HCT116 (cell line): Measurements from ENCODE around the gene RASA2. TPM values are rescaled to one million over a fixed set of nuclear protein-coding genes. Genes with fewer than 3 reads are reported as not detected.

Source experiments
- ATAC-seq: fragments of 200-7000 bp; cut with Tn5 transposase; 2 replicates; pipeline ENCODE4 v1.9.1; 2020; ENCODE audit warnings: mild to moderate bottlenecking, moderate library complexity
- BruUV-seq: library from RNA; stranded (reverse); fragments of 400-500 nt; replicated peaks from 2 replicates; lab custom pipeline; 2021; lab: Mats Ljungman, UMichigan
- CTCF ChIA-PET: fragments of 300-600 bp; sonication (Branson Sonifier 250); formaldehyde crosslinking; loops from one replicate; lab custom pipeline; 2021; ENCODE audit warnings: antibody characterized with exemption; lab: Charles Lee
- POLR2A ChIA-PET: fragments of 300-600, 350-600 bp; sonication (Branson Sonifier 250); formaldehyde crosslinking; loops from one replicate; lab custom pipeline; 2021; ENCODE audit warnings: antibody characterized with exemption; lab: Charles Lee
- RAD21 ChIA-PET, 2 experiments: fragments of 300-600 bp; sonication (Branson Sonifier 250); formaldehyde crosslinking; loops; one replicate each; lab custom pipeline; 2023; ENCODE audit warnings: low total read pairs in 2 of 2; ENCODE audit not compliant: uncharacterized antibody in 2 of 2, unreplicated experiment in 2 of 2, low non-redundant PET in 1 of 2; lab: Charles Lee
- DNase-seq: peaks from one replicate; pipeline ENCODE4 v3.0.0-alpha.2; 2010; ENCODE audit warnings: low read depth, low spot score
- H2AFZ ChIP-seq: fragments of 200-600 bp; shearing (Covaris generic), sonication (generic); 2 replicates; pipeline ENCODE4 v1.6.1; 2017; ENCODE audit warnings: low read depth, mixed run types, mixed read lengths, antibody characterized with exemption, low read length; ENCODE audit not compliant: poor library complexity, severe bottlenecking
- H3K27ac ChIP-seq: 2 replicates; pipeline ENCODE4 v1.5.1; 2012; ENCODE audit warnings: low read depth, low read length
- H3K27me3 ChIP-seq: fragments of 200-600 bp; sonication (generic); 2 replicates; pipeline ENCODE4 v1.6.1; 2016; ENCODE audit warnings: mixed run types, low read length, mixed read lengths; ENCODE audit not compliant: insufficient read depth
- H3K36me3 ChIP-seq, 2 experiments: fragments of 200-500 bp in 1 of 2; fragments of 200-600 bp in 1 of 2; sonication (Bioruptor generic) in 1 of 2; sonication (generic) in 1 of 2; 2 replicates each; pipeline versions ENCODE4 v1.5.1 to v1.6.1; 2014 to 2016; ENCODE audit warnings: low read length in 2 of 2, inconsistent platforms in 1 of 2, mixed read lengths in 1 of 2, mixed run types in 1 of 2; ENCODE audit not compliant: insufficient read depth in 2 of 2, control insufficient read depth in 1 of 2
- H3K4me1 ChIP-seq, 2 experiments: fragments of 200-600 bp in 1 of 2; sonication (generic) in 1 of 2; 2 replicates each; pipeline versions ENCODE4 v1.5.1 to v1.6.1; 2012 to 2017; ENCODE audit warnings: low read length in 2 of 2, inconsistent platforms in 1 of 2, mild to moderate bottlenecking in 1 of 2, mixed read lengths in 1 of 2, mixed run types in 1 of 2, moderate library complexity in 1 of 2; ENCODE audit not compliant: insufficient read depth in 2 of 2, control insufficient read depth in 1 of 2
- H3K4me2 ChIP-seq: fragments of 200-600 bp; sonication (generic); 2 replicates; pipeline ENCODE4 v1.6.1; 2017; ENCODE audit warnings: mixed run types, low read length, mixed read lengths
- H3K4me3 ChIP-seq, 2 experiments: fragments of 200-600 bp in 1 of 2; sonication (generic) in 1 of 2; replicated peaks in 1 of 2; 2 replicates each; pipeline ENCODE4 v1.5.1; 2011 to 2016; ENCODE audit warnings: low read length in 2 of 2, control low read depth in 1 of 2, low read depth in 1 of 2, mild to moderate bottlenecking in 1 of 2, mixed read lengths in 1 of 2, mixed run types in 1 of 2
- H3K79me2 ChIP-seq: fragments of 200-600 bp; sonication (generic); 2 replicates; pipeline ENCODE4 v1.6.1; 2017; ENCODE audit warnings: mild to moderate bottlenecking, mixed run types, low read length, moderate library complexity, mixed read lengths; ENCODE audit not compliant: insufficient read depth
- H3K9ac ChIP-seq: fragments of 200-600 bp; sonication (generic); 2 replicates; pipeline ENCODE4 v1.6.1; 2016; ENCODE audit warnings: low read length, mixed read lengths
- H3K9me2 ChIP-seq: fragments of 200-600 bp; sonication (generic), shearing (Covaris generic); 2 replicates; pipeline ENCODE4 v1.6.1; 2017; ENCODE audit warnings: mixed run types, mild to moderate bottlenecking, moderate library complexity; ENCODE audit not compliant: insufficient read depth
- H3K9me3 ChIP-seq, 2 experiments: fragments of 200-500 bp in 1 of 2; fragments of 200-600 bp in 1 of 2; sonication (Bioruptor generic) in 1 of 2; sonication (generic) in 1 of 2; 2 replicates each; pipeline ENCODE4 v1.6.1; 2014 to 2017; ENCODE audit warnings: low read length in 2 of 2, mixed read lengths in 2 of 2, inconsistent platforms in 1 of 2, low read depth in 1 of 2, mild to moderate bottlenecking in 1 of 2, mixed run types in 1 of 2, moderate library complexity in 1 of 2; ENCODE audit not compliant: control insufficient read depth in 1 of 2, insufficient read depth in 1 of 2
- H4K20me1 ChIP-seq: fragments of 200-600 bp; sonication (generic), shearing (Covaris generic); 2 replicates; pipeline ENCODE4 v1.6.1; 2017; ENCODE audit warnings: mixed run types, mild to moderate bottlenecking, moderate library complexity; ENCODE audit not compliant: insufficient read depth
- CBX3 ChIP-seq: IDR thresholded peaks from 2 replicates; pipeline ENCODE4 v1.6.1; 2012; ENCODE audit warnings: low read depth
- CEBPB ChIP-seq: IDR thresholded peaks from 2 replicates; pipeline ENCODE4 v1.6.1; 2012; ENCODE audit warnings: low read depth
- ELF1 ChIP-seq: IDR thresholded peaks from 2 replicates; pipeline ENCODE4 v1.6.1; 2012; ENCODE audit warnings: low read depth, borderline replicate concordance
- EZH2 ChIP-seq: fragments of 200-600 bp; sonication (generic); IDR thresholded peaks from 2 replicates; pipeline ENCODE4 v1.6.1; 2017; ENCODE audit warnings: antibody characterized with exemption, mixed run types
- FOSL1 ChIP-seq: IDR thresholded peaks from 2 replicates; pipeline ENCODE4 v1.6.1; 2012; ENCODE audit warnings: low read depth
- JUND ChIP-seq: IDR thresholded peaks from 2 replicates; pipeline ENCODE4 v1.6.1; 2012
- POLR2A ChIP-seq: IDR thresholded peaks from 2 replicates; pipeline ENCODE4 v1.7.0; 2011; ENCODE audit warnings: borderline replicate concordance; ENCODE audit not compliant: insufficient read depth, insufficient read length; ENCODE audit errors: extremely low read depth
- POLR2AphosphoS5 ChIP-seq: IDR thresholded peaks from 2 replicates; pipeline ENCODE4 v1.6.1; 2011; ENCODE audit warnings: mild to moderate bottlenecking, low read depth, low read length, moderate library complexity
- RAD21 ChIP-seq: IDR thresholded peaks from 2 replicates; pipeline ENCODE4 v1.6.1; 2012; ENCODE audit warnings: low read depth, mild to moderate bottlenecking
- SRF ChIP-seq: IDR thresholded peaks from 2 replicates; pipeline ENCODE4 v1.6.1; 2012; ENCODE audit warnings: low read depth
- YY1 ChIP-seq: IDR thresholded peaks from 2 replicates; pipeline ENCODE4 v1.6.1; 2011; ENCODE audit warnings: low read length, low read depth, moderate library complexity, mild to moderate bottlenecking; ENCODE audit not compliant: insufficient replicate concordance; ENCODE audit errors: extremely low read depth
- intact Hi-C: fragments of 100-400 bp; cut with micrococcal nuclease; formaldehyde crosslinking; loops from 2 replicates; pipeline ENCODE4 v1.10.0; 2022
- total RNA-seq: library from RNA; stranded (reverse); gene quantifications from one replicate; pipeline ENCODE4 v1.2.1, GENCODE V29; 2021; ENCODE audit not compliant: unreplicated experiment
- TF ChIP-seq, protein P1 (sequence below): IDR thresholded peaks from 2 replicates; pipeline ENCODE4 v1.6.1; 2012
- TF ChIP-seq, protein P2 (sequence below), 3 experiments: fragments of 200-600 bp in 1 of 3; sonication (generic) in 1 of 3; IDR thresholded peaks in 2 of 3; conservative IDR thresholded peaks in 1 of 3; 2 replicates each; pipeline ENCODE4 v1.5.1; 2012 to 2017; ENCODE audit warnings: low read depth in 2 of 3, low read length in 2 of 3, antibody characterized with exemption in 1 of 3, borderline replicate concordance in 1 of 3, control low read depth in 1 of 3, mild to moderate bottlenecking in 1 of 3, mixed read lengths in 1 of 3, mixed run types in 1 of 3, moderate library complexity in 1 of 3; ENCODE audit not compliant: insufficient read depth in 1 of 3

RASA2 gene
- total RNA-seq, 1 experiment from 2014 or later: 12.8 TPM

DNA sequence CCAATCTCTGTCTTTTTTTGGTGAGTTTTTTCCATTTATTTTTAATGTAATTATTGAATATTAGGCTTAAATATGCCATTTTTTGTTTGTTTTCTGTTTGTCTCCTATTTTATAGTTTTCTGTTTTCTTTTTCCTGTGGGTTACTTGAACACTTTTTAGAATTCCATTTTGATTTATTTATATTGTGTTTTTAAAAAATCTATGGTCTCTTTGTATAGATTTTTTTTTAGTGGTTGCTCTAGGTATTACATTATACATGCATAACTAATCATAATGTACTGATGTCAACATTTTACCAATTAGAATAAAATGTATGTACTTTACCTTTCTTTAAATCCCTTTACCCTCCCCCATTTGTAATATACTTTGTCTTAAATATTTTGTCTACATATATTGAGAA lies 56.2 kb downstream of the RASA2 start:
- H3K79me2 ChIP-seq: no peaks in the 10 kb centered on the region
- peaks cover 0 to 4% of the 10 kb centered on the region in 2 experiments; a peak in 1 of 4 replicates for H3K36me3 ChIP-seq
- DNase-seq: no peak
- H3K9me3 ChIP-seq: no peaks in the 10 kb centered on the region; a peak in 1 of 4 replicates
- RAD21 ChIA-PET: no interaction called here
- ATAC-seq: no peak
- POLR2A ChIA-PET: no interaction called here
- no peak overlapping the region for H2AFZ ChIP-seq
- TF ChIP-seq YY1 (no peak), EZH2 (no peak)
- TF ChIP-seq, protein P1, sequence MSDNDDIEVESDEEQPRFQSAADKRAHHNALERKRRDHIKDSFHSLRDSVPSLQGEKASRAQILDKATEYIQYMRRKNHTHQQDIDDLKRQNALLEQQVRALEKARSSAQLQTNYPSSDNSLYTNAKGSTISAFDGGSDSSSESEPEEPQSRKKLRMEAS: no peak
- TF ChIP-seq, protein P2, sequence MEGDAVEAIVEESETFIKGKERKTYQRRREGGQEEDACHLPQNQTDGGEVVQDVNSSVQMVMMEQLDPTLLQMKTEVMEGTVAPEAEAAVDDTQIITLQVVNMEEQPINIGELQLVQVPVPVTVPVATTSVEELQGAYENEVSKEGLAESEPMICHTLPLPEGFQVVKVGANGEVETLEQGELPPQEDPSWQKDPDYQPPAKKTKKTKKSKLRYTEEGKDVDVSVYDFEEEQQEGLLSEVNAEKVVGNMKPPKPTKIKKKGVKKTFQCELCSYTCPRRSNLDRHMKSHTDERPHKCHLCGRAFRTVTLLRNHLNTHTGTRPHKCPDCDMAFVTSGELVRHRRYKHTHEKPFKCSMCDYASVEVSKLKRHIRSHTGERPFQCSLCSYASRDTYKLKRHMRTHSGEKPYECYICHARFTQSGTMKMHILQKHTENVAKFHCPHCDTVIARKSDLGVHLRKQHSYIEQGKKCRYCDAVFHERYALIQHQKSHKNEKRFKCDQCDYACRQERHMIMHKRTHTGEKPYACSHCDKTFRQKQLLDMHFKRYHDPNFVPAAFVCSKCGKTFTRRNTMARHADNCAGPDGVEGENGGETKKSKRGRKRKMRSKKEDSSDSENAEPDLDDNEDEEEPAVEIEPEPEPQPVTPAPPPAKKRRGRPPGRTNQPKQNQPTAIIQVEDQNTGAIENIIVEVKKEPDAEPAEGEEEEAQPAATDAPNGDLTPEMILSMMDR (IDR thresholded peaks at IDR 0.05 in 2 of 3, conservative IDR thresholded peaks at IDR 0.05 in 1 of 3; ENCODE audit: borderline replicate concordance in 1 of 3, insufficient read depth in 1 of 3, low read depth in 2 of 3, low read length in 2 of 3): peak in 1 of 3 experiments; percentile 26; a peak in 2 of 6 replicates
- H3K9me2 ChIP-seq: no peaks in the 10 kb centered on the region
- no peaks in the 10 kb centered on the region for H3K27me3 ChIP-seq
- H3K27ac ChIP-seq: no peak overlapping the region
- intact Hi-C loops: no loop called here
- H4K20me1 ChIP-seq: no peaks in the 10 kb centered on the region
- peaks cover 7 to 9% of the 10 kb centered on the region in 2 experiments for H3K4me1 ChIP-seq
- no peak overlapping the region for H3K9ac ChIP-seq
- H3K4me2 ChIP-seq: no peak overlapping the region
- no peak overlapping the region for H3K4me3 ChIP-seq
- no TSS peak for BruUV-seq
- CTCF ChIA-PET: no interaction called here

- Histone ChIP-seq H4K20me1 (no peaks in the 10 kb centered on the region), H3K4me1 (no peaks in the 10 kb centered on the region), H3K27ac (no peak overlapping the region), H3K27me3 (no peaks in the 10 kb centered on the region), H3K4me3 (no peak overlapping the region), H3K79me2 (no peaks in the 10 kb centered on the region), H3K9me3 (no peaks in the 10 kb centered on the region; a peak in 1 of 4 replicates), H3K9ac (no peak overlapping the region), H3K9me2 (no peaks in the 10 kb centered on the region), H3K4me2 (no peak overlapping the region), H3K36me3 (peaks cover 0 to 4% of the 10 kb centered on the region in 2 experiments; a peak in 1 of 4 replicates), H2AFZ (no peak overlapping the region)
- ATAC-seq: no peak
- no peak for DNase-seq
- intact Hi-C loops: no loop called here
- ChIA-PET POLR2A (no interaction called here), CTCF (no interaction called here), RAD21 (no interaction called here)
- no TSS peak for BruUV-seq
- TF ChIP-seq, protein P2 (IDR thresholded peaks at IDR 0.05 in 2 of 3, conservative IDR thresholded peaks at IDR 0.05 in 1 of 3; ENCODE audit: borderline replicate concordance in 1 of 3, insufficient read depth in 1 of 3, low read depth in 2 of 3, low read length in 2 of 3): no peak
- TF ChIP-seq ELF1 (no peak), YY1 (no peak), RAD21 (no peak), POLR2A (no peak), CBX3 (no peak), CEBPB (no peak), SRF (no peak), JUND (no peak), FOSL1 (no peak), EZH2 (no peak), POLR2AphosphoS5 (no peak)
- TF ChIP-seq, protein P1: no peak
These were observed 57.9 kb downstream of the RASA2 start for GRCh38 chr3:141544697-141545096.
